Effector memory CD4-positive, alpha-beta T cell (primary cell): ENCODE measurements around the gene SLC9A8.
"Not testable (repeated sequence)": the region's sequence is repeated elsewhere in the genome, so short reads cannot be mapped to it uniquely, and the experiment has no call there.

Experiments used
- DNase-seq, 3 donors: peaks; one replicate each; pipeline ENCODE4 v3.0.0-alpha.2; 2020
- H3K27ac ChIP-seq: 2 replicates; pipeline ENCODE4 v1.7.0; 2013; ENCODE audit warnings: mild to moderate bottlenecking, low read length, moderate library complexity; ENCODE audit not compliant: insufficient read depth, poor library complexity, severe bottlenecking
- H3K27me3 ChIP-seq: replicated peaks from 2 replicates; pipeline ENCODE4 v1.7.0; 2013; ENCODE audit warnings: mild to moderate bottlenecking, low read length; ENCODE audit not compliant: insufficient read depth, control insufficient read depth, poor library complexity, severe bottlenecking
- H3K36me3 ChIP-seq: 2 replicates; pipeline ENCODE4 v1.7.0; 2013; ENCODE audit warnings: mild to moderate bottlenecking, low read length, moderate library complexity; ENCODE audit not compliant: control insufficient read depth, insufficient read depth
- H3K4me1 ChIP-seq: 2 replicates; pipeline ENCODE4 v1.7.0; 2013; ENCODE audit warnings: low read length, mild to moderate bottlenecking; ENCODE audit not compliant: control insufficient read depth, insufficient read depth, poor library complexity, severe bottlenecking
- H3K4me3 ChIP-seq: 2 replicates; pipeline ENCODE4 v1.7.0; 2013; ENCODE audit warnings: low read length, low read depth, mild to moderate bottlenecking; ENCODE audit not compliant: insufficient read depth, poor library complexity, severe bottlenecking
- H3K9me3 ChIP-seq: 2 replicates; pipeline ENCODE4 v1.7.0; 2013; ENCODE audit warnings: mild to moderate bottlenecking, low read length, moderate library complexity; ENCODE audit not compliant: control insufficient read depth

SLC9A8 gene

DNA sequence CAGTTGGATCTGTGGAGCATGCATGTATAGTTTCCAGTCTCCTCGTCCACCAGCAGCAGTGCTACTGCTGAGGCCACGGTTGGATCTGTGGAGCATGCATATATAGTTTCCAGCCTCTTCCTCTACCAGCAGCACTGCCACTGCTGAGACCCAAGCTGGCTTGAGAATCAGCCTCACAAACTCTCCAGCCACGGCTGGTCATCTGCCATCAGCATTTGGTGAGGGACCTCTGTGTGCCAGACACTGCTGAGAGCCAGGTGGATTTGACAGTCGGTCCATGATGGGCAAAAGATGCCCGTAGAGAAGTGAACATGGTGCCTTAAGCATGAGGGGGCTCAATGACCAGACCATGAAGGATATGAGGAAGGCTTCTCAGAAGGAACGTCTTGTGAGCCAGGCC lies 46.4 kb downstream of the SLC9A8 start:
- Histone ChIP-seq H3K4me3 (no peak overlapping the region), H3K36me3 (peaks cover 22% of the 10 kb centered on the region), H3K27me3 (no peaks in the 10 kb centered on the region), H3K9me3 (no peaks in the 10 kb centered on the region), H3K4me1 (no peaks in the 10 kb centered on the region), H3K27ac (no peak overlapping the region)
- no peak for DNase-seq

DNA sequence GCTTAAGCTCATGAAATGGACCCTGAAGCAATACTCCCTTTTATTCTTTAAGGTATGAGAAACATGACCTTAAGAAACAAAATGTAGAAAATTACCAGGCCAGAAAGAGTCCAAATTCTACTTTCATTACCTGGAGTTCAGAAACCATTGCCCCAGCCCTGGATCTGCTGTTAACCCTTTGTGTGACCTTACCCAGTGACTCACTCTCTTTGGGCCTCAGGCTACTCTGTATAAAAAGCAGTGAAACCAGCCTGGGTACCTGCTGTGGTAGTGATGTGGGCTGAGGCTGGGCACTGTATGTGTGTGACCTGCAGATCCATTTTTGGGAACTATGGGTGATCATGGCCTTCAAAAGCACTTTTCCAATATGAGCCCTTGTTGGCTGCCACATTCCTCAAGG lies 47.2 kb downstream of the SLC9A8 start:
- Histone ChIP-seq H3K4me3 (no peak overlapping the region), H3K9me3 (no peaks in the 10 kb centered on the region), H3K4me1 (no peaks in the 10 kb centered on the region), H3K36me3 (peaks cover 28% of the 10 kb centered on the region), H3K27ac (no peak overlapping the region), H3K27me3 (no peaks in the 10 kb centered on the region)
- DNase-seq = no peak

DNA sequence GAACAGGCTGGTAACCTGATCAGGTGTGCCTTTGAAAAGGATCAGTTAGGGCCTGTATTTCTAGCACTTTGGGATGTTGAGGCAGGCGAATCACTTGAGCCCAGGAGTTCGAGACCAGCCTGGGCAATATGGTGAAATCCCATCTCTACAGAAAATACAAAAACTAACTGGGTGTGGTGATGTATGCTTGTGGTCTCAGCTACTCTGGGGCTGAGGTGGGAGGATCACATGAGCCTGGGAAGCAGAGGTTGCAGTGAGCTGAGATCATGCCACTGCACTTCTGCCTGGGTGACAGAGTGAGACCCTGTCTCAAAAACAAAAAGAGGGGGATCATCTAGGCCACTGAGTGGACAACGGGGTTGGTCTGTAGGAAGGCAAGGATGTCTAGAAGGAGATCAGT lies 48.6 kb downstream of the SLC9A8 start:
- not testable (repeated sequence) for H3K4me3 ChIP-seq, H3K27ac ChIP-seq, DNase-seq, H3K9me3 ChIP-seq, H3K27me3 ChIP-seq, H3K4me1 ChIP-seq
- H3K36me3 ChIP-seq = peaks cover 28% of the 10 kb centered on the region

DNA sequence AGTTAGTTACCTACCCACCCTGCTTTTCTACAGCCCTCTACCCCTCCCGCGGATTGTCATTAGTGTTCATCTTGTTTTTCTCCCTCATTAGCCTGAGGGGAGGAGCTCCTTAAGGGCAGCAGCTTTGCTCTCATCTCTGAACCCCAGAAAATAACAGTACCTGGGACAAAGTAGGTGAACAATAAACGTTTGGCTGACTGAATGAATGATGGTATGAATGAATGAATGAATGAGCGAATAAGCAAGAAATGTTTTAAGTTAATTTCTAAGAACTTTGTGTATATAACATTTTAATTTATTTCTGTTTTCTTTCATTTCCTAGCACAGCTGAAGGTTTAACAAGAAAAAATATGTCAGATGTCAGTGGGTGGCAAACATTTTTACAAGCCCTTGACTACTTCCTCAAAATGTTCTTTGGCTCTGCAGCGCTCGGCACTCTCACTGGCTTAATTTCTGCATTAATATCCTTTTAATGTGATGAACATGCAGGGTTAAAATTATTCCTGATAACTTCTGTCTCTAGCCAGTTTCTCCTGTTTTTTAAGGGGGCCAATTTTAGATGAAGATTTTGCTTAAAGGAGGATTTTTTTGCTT lies 50.1 kb downstream of the SLC9A8 start:
- no peak for DNase-seq
- no peak overlapping the region for H3K27ac ChIP-seq
- peaks cover 28% of the 10 kb centered on the region for H3K36me3 ChIP-seq
- H3K9me3 ChIP-seq = no peaks in the 10 kb centered on the region
- H3K27me3 ChIP-seq = no peaks in the 10 kb centered on the region
- H3K4me1 ChIP-seq = no peaks in the 10 kb centered on the region
- H3K4me3 ChIP-seq = no peak overlapping the region

DNA sequence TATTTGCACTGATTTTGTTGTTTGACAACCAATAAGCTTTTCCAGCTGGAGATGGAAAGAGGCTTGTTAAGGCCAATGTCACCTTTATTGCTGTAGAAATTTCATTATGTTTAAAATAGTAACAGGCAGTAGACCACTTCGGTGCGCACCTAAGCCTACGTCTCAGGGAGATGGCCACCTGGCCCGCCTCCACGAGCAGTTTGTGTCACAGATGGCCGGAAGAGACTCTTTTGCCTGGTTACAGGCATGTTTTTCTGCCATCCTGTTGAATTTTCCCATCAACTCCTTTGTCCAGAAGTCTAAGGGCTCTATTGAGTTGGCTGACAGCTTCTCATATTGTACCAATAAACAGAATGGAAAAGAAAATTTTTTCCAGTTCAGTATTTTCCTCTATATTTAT lies 51.0 kb downstream of the SLC9A8 start:
- Histone ChIP-seq H3K4me1 (no peaks in the 10 kb centered on the region), H3K36me3 (peaks cover 33% of the 10 kb centered on the region), H3K4me3 (no peak overlapping the region), H3K9me3 (no peaks in the 10 kb centered on the region), H3K27me3 (no peaks in the 10 kb centered on the region), H3K27ac (no peak overlapping the region)
- no peak for DNase-seq

DNA sequence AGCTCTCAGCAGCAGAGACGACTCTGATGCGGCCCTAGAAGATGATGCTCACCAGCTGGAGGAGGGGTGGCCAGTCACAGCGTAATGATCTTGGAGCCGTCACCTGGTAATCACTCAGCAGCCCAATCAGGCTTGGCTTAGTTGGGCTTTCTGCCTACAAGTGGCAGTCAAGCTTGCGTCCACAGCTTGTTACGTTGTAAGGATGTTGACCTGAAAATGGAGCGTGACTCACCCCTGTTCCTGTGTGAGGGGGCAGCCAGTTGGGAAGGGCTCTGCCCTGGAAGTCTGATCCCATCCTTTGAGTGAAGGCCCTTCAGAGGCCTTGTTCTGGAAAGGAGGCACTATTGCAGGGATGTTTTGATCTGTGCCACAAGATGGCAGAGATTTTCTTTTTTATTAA lies 52.9 kb downstream of the SLC9A8 start:
- no peak overlapping the region for H3K27ac ChIP-seq
- DNase-seq = no peak
- no peaks in the 10 kb centered on the region for H3K27me3 ChIP-seq

DNA sequence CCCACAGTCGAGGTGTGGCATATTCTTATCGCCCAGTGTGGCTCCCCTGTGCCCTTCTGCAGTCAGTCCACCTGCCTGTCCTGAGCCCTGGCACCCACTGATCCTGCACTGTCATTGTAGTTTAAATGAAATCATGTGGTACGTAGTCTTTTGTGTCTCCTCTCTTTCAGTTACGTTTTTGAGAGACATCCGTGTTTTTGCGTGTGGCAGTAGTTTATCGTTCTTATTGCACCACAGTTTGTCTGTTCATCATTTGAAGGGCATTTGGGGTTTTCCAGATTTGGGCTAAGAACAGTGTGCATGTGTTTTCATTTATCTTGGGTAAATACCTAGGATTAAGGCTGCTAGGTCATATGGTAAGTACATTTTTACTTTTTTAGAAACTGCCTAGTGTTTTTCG lies 53.4 kb downstream of the SLC9A8 start:
- no peak for DNase-seq
- Histone ChIP-seq H3K36me3 (peaks cover 33% of the 10 kb centered on the region), H3K4me3 (no peak overlapping the region), H3K27me3 (no peaks in the 10 kb centered on the region), H3K9me3 (no peaks in the 10 kb centered on the region), H3K4me1 (no peaks in the 10 kb centered on the region), H3K27ac (no peak overlapping the region)

More for the DNA sequence above, 52.9 kb downstream of the SLC9A8 start:
- Histone ChIP-seq H3K4me1 (no peaks in the 10 kb centered on the region), H3K36me3 (peaks cover 33% of the 10 kb centered on the region), H3K9me3 (no peaks in the 10 kb centered on the region), H3K4me3 (no peak overlapping the region)

DNA sequence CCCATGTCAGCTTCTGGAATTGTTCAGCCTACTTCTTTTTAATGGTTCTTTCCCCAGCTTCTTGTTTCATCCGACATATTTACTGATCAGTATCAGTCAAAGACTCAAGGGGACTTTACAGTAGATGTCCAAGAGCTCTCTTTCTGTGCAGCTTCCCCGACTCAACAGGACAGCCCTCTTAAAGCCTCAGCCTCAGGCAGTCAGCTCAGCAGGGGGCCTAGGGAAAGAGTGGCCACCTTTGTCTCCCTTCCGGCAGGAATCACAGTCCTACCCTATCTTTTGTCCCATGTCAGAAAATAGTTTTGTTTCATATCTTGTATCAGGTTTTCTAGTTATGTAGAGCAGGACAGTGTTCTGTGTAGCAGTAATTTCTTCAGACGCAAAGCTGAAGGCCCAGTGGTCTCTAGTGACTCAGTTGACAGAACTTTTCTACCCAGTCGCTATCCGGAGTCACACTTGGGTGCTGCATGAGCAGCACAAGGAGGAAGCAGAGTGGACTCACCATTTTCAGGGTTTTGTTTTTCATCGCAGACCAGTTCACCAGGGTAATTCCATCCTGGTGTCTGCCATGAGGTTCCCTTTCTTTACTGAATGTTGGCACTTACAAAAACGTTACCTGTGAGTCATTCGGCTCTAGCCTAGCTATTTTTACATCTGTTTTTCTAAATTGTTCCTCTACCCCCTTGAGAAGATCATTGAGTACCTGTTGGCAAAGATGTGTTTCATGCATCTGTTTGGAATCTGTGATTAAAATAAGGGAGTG lies 55.0 kb downstream of the SLC9A8 start:
- H3K27me3 ChIP-seq = no peaks in the 10 kb centered on the region
- H3K9me3 ChIP-seq = no peaks in the 10 kb centered on the region
- H3K4me3 ChIP-seq = no peak overlapping the region
- H3K27ac ChIP-seq = no peak overlapping the region
- peaks cover 33% of the 10 kb centered on the region for H3K36me3 ChIP-seq
- no peaks in the 10 kb centered on the region for H3K4me1 ChIP-seq
- DNase-seq = no peak

DNA sequence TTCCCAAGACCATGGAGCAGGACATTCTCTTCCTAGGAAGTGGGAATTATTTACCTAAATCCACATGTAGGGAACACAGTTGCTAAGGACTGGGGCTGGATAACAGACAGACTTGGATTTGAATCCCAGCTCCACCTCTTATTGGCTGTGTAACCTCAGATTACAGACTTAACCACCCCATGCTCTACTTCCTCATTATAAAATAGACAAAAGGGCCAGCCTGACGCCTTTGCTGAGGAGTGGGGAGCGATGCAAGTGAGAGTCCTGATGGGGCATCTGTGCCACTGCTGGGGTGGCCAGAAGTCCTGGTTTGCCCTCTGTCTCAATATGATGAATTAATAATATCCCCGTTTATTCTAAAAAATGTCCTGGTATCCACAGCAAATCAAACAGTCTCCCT lies 55.9 kb downstream of the SLC9A8 start:
- H3K27me3 ChIP-seq = no peaks in the 10 kb centered on the region
- H3K4me1 ChIP-seq = no peaks in the 10 kb centered on the region
- no peak for DNase-seq
- no peak overlapping the region for H3K27ac ChIP-seq
- H3K9me3 ChIP-seq = no peaks in the 10 kb centered on the region
- H3K36me3 ChIP-seq = peaks cover 28% of the 10 kb centered on the region
- H3K4me3 ChIP-seq = no peak overlapping the region

DNA sequence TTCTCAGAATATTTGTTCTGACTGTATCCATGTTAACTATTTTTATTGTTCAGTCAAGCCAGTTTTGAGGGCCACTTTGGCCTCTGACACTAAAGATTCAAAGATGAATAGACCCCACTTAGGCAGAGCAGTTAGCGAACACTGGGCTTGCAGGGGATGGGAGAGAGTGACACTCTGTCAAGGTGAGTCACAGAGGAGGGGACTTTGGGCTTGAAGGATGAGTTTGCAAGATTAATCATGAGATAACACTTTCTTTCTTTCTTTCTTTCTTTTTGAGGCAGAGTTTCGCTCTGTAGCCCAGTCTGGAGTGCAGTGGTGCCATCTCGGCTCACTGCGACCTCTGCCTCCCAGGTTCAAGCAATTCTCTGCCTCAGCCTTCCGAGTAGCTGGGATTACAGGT lies 56.3 kb downstream of the SLC9A8 start:
- no peak for DNase-seq
- H3K27ac ChIP-seq = no peak overlapping the region
- H3K4me1 ChIP-seq = no peaks in the 10 kb centered on the region
- no peaks in the 10 kb centered on the region for H3K9me3 ChIP-seq
- no peak overlapping the region for H3K4me3 ChIP-seq
- no peaks in the 10 kb centered on the region for H3K27me3 ChIP-seq
- peaks cover 25% of the 10 kb centered on the region for H3K36me3 ChIP-seq
